H1 (cell line): ENCODE data around the gene ARFGEF3. TPM values are rescaled to one million over a fixed set of nuclear protein-coding genes. Genes with fewer than 3 reads are reported as not detected.

ENCODE experiments used
- polyA plus RNA-seq, 7 experiments: library from polyadenylated mRNA; depleted of rRNA in 3 of 7; stranded (reverse) in 5 of 7; unstranded in 2 of 7; fragments of >200 nt in 5 of 7; fragments of 200-250 nt in 2 of 7; gene quantifications; 1 replicate in 5 of 7; 2 replicates in 1 of 7; 4 replicates in 1 of 7; pipeline versions ENCODE4 v1.2.1 to v1.2.3, GENCODE V29; 2011 to 2013; ENCODE audit warnings: missing spikeins in 2 of 7, mixed read lengths in 2 of 7
- total RNA-seq: library from RNA; stranded (reverse); fragmentation: NEBNext Ultra II Directional; extraction: Animal tissue kit (Norgen Biotek cat#: 25700); gene quantifications from 2 replicates; pipeline ENCODE4 v1.2.1, GENCODE V29; 2021
- TF ChIP-seq, protein P1 (sequence below): fragments of 300-600 bp; sonication (generic); IDR thresholded peaks from 2 replicates; pipeline ENCODE4 v1.7.1; 2012; ENCODE audit warnings: low read length, moderate library complexity, mild to moderate bottlenecking, inconsistent platforms; ENCODE audit not compliant: insufficient replicate concordance

The ARFGEF3 gene
- total and polyA plus RNA-seq, 2 of the 8 experiments (the other 6 are each of a cell fraction or from before 2014, with no cell fraction given), result 5.8 to 23.2 TPM

- TF ChIP-seq, protein P1, sequence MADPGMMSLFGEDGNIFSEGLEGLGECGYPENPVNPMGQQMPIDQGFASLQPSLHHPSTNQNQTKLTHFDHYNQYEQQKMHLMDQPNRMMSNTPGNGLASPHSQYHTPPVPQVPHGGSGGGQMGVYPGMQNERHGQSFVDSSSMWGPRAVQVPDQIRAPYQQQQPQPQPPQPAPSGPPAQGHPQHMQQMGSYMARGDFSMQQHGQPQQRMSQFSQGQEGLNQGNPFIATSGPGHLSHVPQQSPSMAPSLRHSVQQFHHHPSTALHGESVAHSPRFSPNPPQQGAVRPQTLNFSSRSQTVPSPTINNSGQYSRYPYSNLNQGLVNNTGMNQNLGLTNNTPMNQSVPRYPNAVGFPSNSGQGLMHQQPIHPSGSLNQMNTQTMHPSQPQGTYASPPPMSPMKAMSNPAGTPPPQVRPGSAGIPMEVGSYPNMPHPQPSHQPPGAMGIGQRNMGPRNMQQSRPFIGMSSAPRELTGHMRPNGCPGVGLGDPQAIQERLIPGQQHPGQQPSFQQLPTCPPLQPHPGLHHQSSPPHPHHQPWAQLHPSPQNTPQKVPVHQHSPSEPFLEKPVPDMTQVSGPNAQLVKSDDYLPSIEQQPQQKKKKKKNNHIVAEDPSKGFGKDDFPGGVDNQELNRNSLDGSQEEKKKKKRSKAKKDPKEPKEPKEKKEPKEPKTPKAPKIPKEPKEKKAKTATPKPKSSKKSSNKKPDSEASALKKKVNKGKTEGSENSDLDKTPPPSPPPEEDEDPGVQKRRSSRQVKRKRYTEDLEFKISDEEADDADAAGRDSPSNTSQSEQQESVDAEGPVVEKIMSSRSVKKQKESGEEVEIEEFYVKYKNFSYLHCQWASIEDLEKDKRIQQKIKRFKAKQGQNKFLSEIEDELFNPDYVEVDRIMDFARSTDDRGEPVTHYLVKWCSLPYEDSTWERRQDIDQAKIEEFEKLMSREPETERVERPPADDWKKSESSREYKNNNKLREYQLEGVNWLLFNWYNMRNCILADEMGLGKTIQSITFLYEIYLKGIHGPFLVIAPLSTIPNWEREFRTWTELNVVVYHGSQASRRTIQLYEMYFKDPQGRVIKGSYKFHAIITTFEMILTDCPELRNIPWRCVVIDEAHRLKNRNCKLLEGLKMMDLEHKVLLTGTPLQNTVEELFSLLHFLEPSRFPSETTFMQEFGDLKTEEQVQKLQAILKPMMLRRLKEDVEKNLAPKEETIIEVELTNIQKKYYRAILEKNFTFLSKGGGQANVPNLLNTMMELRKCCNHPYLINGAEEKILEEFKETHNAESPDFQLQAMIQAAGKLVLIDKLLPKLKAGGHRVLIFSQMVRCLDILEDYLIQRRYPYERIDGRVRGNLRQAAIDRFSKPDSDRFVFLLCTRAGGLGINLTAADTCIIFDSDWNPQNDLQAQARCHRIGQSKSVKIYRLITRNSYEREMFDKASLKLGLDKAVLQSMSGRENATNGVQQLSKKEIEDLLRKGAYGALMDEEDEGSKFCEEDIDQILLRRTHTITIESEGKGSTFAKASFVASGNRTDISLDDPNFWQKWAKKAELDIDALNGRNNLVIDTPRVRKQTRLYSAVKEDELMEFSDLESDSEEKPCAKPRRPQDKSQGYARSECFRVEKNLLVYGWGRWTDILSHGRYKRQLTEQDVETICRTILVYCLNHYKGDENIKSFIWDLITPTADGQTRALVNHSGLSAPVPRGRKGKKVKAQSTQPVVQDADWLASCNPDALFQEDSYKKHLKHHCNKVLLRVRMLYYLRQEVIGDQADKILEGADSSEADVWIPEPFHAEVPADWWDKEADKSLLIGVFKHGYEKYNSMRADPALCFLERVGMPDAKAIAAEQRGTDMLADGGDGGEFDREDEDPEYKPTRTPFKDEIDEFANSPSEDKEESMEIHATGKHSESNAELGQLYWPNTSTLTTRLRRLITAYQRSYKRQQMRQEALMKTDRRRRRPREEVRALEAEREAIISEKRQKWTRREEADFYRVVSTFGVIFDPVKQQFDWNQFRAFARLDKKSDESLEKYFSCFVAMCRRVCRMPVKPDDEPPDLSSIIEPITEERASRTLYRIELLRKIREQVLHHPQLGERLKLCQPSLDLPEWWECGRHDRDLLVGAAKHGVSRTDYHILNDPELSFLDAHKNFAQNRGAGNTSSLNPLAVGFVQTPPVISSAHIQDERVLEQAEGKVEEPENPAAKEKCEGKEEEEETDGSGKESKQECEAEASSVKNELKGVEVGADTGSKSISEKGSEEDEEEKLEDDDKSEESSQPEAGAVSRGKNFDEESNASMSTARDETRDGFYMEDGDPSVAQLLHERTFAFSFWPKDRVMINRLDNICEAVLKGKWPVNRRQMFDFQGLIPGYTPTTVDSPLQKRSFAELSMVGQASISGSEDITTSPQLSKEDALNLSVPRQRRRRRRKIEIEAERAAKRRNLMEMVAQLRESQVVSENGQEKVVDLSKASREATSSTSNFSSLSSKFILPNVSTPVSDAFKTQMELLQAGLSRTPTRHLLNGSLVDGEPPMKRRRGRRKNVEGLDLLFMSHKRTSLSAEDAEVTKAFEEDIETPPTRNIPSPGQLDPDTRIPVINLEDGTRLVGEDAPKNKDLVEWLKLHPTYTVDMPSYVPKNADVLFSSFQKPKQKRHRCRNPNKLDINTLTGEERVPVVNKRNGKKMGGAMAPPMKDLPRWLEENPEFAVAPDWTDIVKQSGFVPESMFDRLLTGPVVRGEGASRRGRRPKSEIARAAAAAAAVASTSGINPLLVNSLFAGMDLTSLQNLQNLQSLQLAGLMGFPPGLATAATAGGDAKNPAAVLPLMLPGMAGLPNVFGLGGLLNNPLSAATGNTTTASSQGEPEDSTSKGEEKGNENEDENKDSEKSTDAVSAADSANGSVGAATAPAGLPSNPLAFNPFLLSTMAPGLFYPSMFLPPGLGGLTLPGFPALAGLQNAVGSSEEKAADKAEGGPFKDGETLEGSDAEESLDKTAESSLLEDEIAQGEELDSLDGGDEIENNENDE, result no peak
Observed at GRCh38 chr6:138237463-138237862, 75.7 kb downstream of the ARFGEF3 start (continued).
